Activated CD4-positive, alpha-beta T cell treated with anti-CD3 and anti-CD28 coated beads for 36 hours (primary cell): ENCODE results near the gene ACTL7B. TPM values are rescaled to one million over a fixed set of nuclear protein-coding genes. Genes with fewer than 3 reads are reported as not detected.

Experiments
- ATAC-seq: fragments of 200-7000 bp; cut with Tn5 transposase; one replicate; pipeline ENCODE4 v1.10.0; 2021; ENCODE audit warnings: mild to moderate bottlenecking, moderate library complexity
- CTCF ChIA-PET: fragments of 350-600 bp; sonication (Branson Sonifier 250); formaldehyde crosslinking; loops from one replicate; lab custom pipeline; 2021; ENCODE audit warnings: antibody characterized with exemption; lab: Charles Lee
- POLR2A ChIA-PET: fragments of 350-600 bp; sonication (Branson Sonifier 250); formaldehyde crosslinking; loops from one replicate; lab custom pipeline; 2021; ENCODE audit warnings: antibody characterized with exemption, inconsistent platforms; lab: Charles Lee
- DNase-seq: peaks from one replicate; pipeline ENCODE4 v3.0.0-alpha.2; 2020
- H3K27ac Mint-ChIP-seq: one replicate; pipeline ENCODE4 v1.8.0; 2021; ENCODE audit warnings: mixed read lengths
- H3K27me3 Mint-ChIP-seq: one replicate; pipeline ENCODE4 v1.8.0; 2021; ENCODE audit warnings: mixed read lengths
- H3K36me3 Mint-ChIP-seq: one replicate; pipeline ENCODE4 v1.8.0; 2021; ENCODE audit warnings: low read depth, mixed read lengths
- H3K4me1 Mint-ChIP-seq: one replicate; pipeline ENCODE4 v1.8.0; 2021; ENCODE audit warnings: mixed read lengths
- H3K4me3 Mint-ChIP-seq: one replicate; pipeline ENCODE4 v1.8.0; 2021; ENCODE audit warnings: mild to moderate bottlenecking, moderate library complexity, mixed read lengths
- H3K9me3 Mint-ChIP-seq: one replicate; pipeline ENCODE4 v1.8.0; 2021; ENCODE audit warnings: low read depth, mixed read lengths
- intact Hi-C, 2 experiments: fragments of 100-400 bp; cut with DNase I in 1 of 2; cut with micrococcal nuclease in 1 of 2; formaldehyde crosslinking; loops; one replicate each; pipeline versions ENCODE4 v1.14.2 to v1.15.1; 2022 to 2024; cut with DNase I, micrococcal nuclease
- total RNA-seq, 2 experiments: library from RNA; stranded (reverse); gene quantifications; one replicate each; pipeline ENCODE4 v1.2.3, GENCODE V29; 2021

The ACTL7B gene
- total RNA-seq, 2 experiments from 2014 or later: not detected

GRCh38 chr9:108885643-108886348, 30.0 kb upstream of the ACTL7B start:
- Mint-ChIP-seq H3K4me1 (peaks cover 20% of the 10 kb centered on the region), H3K27me3 (no peaks in the 10 kb centered on the region), H3K9me3 (no peaks in the 10 kb centered on the region), H3K4me3 (peak overlapping the region; percentile 50), H3K27ac (peak overlapping the region; percentile 77), H3K36me3 (peaks cover 45% of the 10 kb centered on the region)
- intact Hi-C loops: loop anchor here in 1 of 2 experiments (1.0 to 5.0 kb wide), 4 partner anchors 49 to 296 kb away; partner anchors contain the start of genes ABITRAM, CTNNAL1, ELP1 and TMEM245
- CTCF ChIA-PET: interaction anchor here (0.6 to 0.7 kb wide), 2 partner anchors 299 to 1678 kb away, joined by 3 read pairs; no protein-coding TSS in a partner anchor
- ATAC-seq: peak; percentile 100
- peak; percentile 81 for DNase-seq
- POLR2A ChIA-PET: interaction anchor here (1.3 kb wide), 1 partner anchor 9 kb away, joined by 3 read pairs; no protein-coding TSS in a partner anchor

- intact Hi-C loops: loop anchor here in 1 of 2 experiments (5.0 kb wide), 1 partner anchor 233 kb away; the partner anchor contains the start of gene TMEM245
- POLR2A ChIA-PET: no interaction called here
- Mint-ChIP-seq H3K9me3 (no peaks in the 10 kb centered on the region), H3K36me3 (peaks cover 43% of the 10 kb centered on the region), H3K27me3 (no peaks in the 10 kb centered on the region), H3K27ac (peak overlapping the region; percentile 40), H3K4me1 (peaks cover 17% of the 10 kb centered on the region), H3K4me3 (no peak overlapping the region)
- CTCF ChIA-PET: interaction anchor here (0.9 kb wide), 1 partner anchor 1459 kb away, joined by 3 read pairs; no protein-coding TSS in a partner anchor
- ATAC-seq (no peak), DNase-seq (no peak)
Measured at GRCh38 chr9:108884701-108885100, 28.9 kb upstream of the ACTL7B start.

GRCh38 chr9:108883085-108883484, 27.3 kb upstream of the ACTL7B start:
- CTCF ChIA-PET: interaction anchor here (0.7 to 0.8 kb wide), 2 partner anchors 10 to 159 kb away, joined by 3 read pairs; no protein-coding TSS in a partner anchor
- H3K4me3 Mint-ChIP-seq: no peak overlapping the region
- no peaks in the 10 kb centered on the region for H3K9me3 Mint-ChIP-seq
- intact Hi-C loops: no loop called here
- H3K27me3 Mint-ChIP-seq: no peaks in the 10 kb centered on the region
- peaks cover 17% of the 10 kb centered on the region for H3K4me1 Mint-ChIP-seq
- DNase-seq (no peak), ATAC-seq (no peak)
- H3K36me3 Mint-ChIP-seq: peaks cover 51% of the 10 kb centered on the region
- POLR2A ChIA-PET: no interaction called here
- H3K27ac Mint-ChIP-seq: no peak overlapping the region

GRCh38 chr9:108882052-108882888, 26.5 kb upstream of the ACTL7B start:
- no peak for DNase-seq
- no peak overlapping the region for H3K27ac Mint-ChIP-seq
- intact Hi-C loops: no loop called here
- no peak overlapping the region for H3K4me3 Mint-ChIP-seq
- no peaks in the 10 kb centered on the region for H3K9me3 Mint-ChIP-seq
- H3K4me1 Mint-ChIP-seq: peaks cover 17% of the 10 kb centered on the region
- CTCF ChIA-PET: interaction anchor here (0.6 to 0.8 kb wide), 3 partner anchors 9 to 1453 kb away, joined by 3 to 6 read pairs (median 3); no protein-coding TSS in a partner anchor
- peaks cover 55% of the 10 kb centered on the region for H3K36me3 Mint-ChIP-seq
- POLR2A ChIA-PET: no interaction called here
- no peak for ATAC-seq
- no peaks in the 10 kb centered on the region for H3K27me3 Mint-ChIP-seq

- H3K36me3 Mint-ChIP-seq: peaks cover 56% of the 10 kb centered on the region
- CTCF ChIA-PET: no interaction called here
Measured at GRCh38 chr9:108880738-108881316, 25.0 kb upstream of the ACTL7B start.

GRCh38 chr9:108877524-108877923, 21.7 kb upstream of the ACTL7B start:
- CTCF ChIA-PET: interaction anchor here (0.6 to 1.3 kb wide), 2 partner anchors 12 to 51 kb away, joined by 3 read pairs; no protein-coding TSS in a partner anchor
- Mint-ChIP-seq H3K27ac (no peak overlapping the region), H3K27me3 (no peaks in the 10 kb centered on the region), H3K9me3 (no peaks in the 10 kb centered on the region), H3K4me3 (no peak overlapping the region), H3K4me1 (peaks cover 5% of the 10 kb centered on the region), H3K36me3 (peaks cover 66% of the 10 kb centered on the region)
- DNase-seq: no peak
- ATAC-seq: no peak
- POLR2A ChIA-PET: interaction anchor here (1.2 kb wide), 1 partner anchor 8 kb away, joined by 3 read pairs; no protein-coding TSS in a partner anchor
- intact Hi-C loops: no loop called here

More at GRCh38 chr9:108880738-108881316, 25.0 kb upstream of the ACTL7B start:
- Mint-ChIP-seq H3K9me3 (no peaks in the 10 kb centered on the region), H3K4me3 (no peak overlapping the region), H3K4me1 (peaks cover 8% of the 10 kb centered on the region), H3K27me3 (no peaks in the 10 kb centered on the region), H3K27ac (no peak overlapping the region)
- ATAC-seq (no peak), DNase-seq (no peak)
- POLR2A ChIA-PET: no interaction called here
- intact Hi-C loops: no loop called here

- Mint-ChIP-seq H3K27ac (no peak overlapping the region), H3K4me3 (no peak overlapping the region), H3K4me1 (peaks cover 5% of the 10 kb centered on the region), H3K9me3 (no peaks in the 10 kb centered on the region), H3K36me3 (peaks cover 69% of the 10 kb centered on the region), H3K27me3 (no peaks in the 10 kb centered on the region)
- ChIA-PET POLR2A (interaction anchor here (1.2 kb wide), 1 partner anchor 9 kb away, joined by 3 read pairs; no protein-coding TSS in a partner anchor), CTCF (interaction anchor here (0.7 kb wide), 1 partner anchor 62 kb away, joined by 3 read pairs; no protein-coding TSS in a partner anchor)
- intact Hi-C loops: no loop called here
- ATAC-seq: no peak
- no peak for DNase-seq
Measured at GRCh38 chr9:108876425-108876824, 20.6 kb upstream of the ACTL7B start.

- POLR2A ChIA-PET: no interaction called here
- intact Hi-C loops: no loop called here
- Mint-ChIP-seq H3K4me1 (peaks cover 5% of the 10 kb centered on the region), H3K27ac (no peak overlapping the region), H3K27me3 (no peaks in the 10 kb centered on the region), H3K9me3 (no peaks in the 10 kb centered on the region), H3K36me3 (peaks cover 68% of the 10 kb centered on the region), H3K4me3 (no peak overlapping the region)
- CTCF ChIA-PET: no interaction called here
- ATAC-seq (no peak), DNase-seq (no peak)
Measured at GRCh38 chr9:108874058-108874788, 18.4 kb upstream of the ACTL7B start.

- Mint-ChIP-seq H3K4me3 (no peak overlapping the region), H3K36me3 (peaks cover 53% of the 10 kb centered on the region), H3K27ac (no peak overlapping the region), H3K4me1 (peaks cover under 1% of the 10 kb centered on the region), H3K27me3 (no peaks in the 10 kb centered on the region), H3K9me3 (no peaks in the 10 kb centered on the region)
- DNase-seq (no peak), ATAC-seq (no peak)
- ChIA-PET CTCF (interaction anchor here (0.6 to 1.1 kb wide), 2 partner anchors 16 to 506 kb away, joined by 3 read pairs; no protein-coding TSS in a partner anchor), POLR2A (no interaction called here)
- intact Hi-C loops: no loop called here
Measured at GRCh38 chr9:108869092-108869725, 13.4 kb upstream of the ACTL7B start.

- no peaks in the 10 kb centered on the region for H3K27me3 Mint-ChIP-seq
- CTCF ChIA-PET: no interaction called here
- no peak overlapping the region for H3K4me3 Mint-ChIP-seq
- H3K9me3 Mint-ChIP-seq: no peaks in the 10 kb centered on the region
- intact Hi-C loops: no loop called here
- no peaks in the 10 kb centered on the region for H3K4me1 Mint-ChIP-seq
- DNase-seq (no peak), ATAC-seq (no peak)
- H3K36me3 Mint-ChIP-seq: peaks cover 44% of the 10 kb centered on the region
- POLR2A ChIA-PET: no interaction called here
- no peak overlapping the region for H3K27ac Mint-ChIP-seq
Measured at GRCh38 chr9:108867829-108868228, 12.0 kb upstream of the ACTL7B start.
